ENCODE measurements around the gene KIF18A. TPM values are rescaled to one million over a fixed set of nuclear protein-coding genes. Genes with fewer than 3 reads are reported as not detected.

Gene KIF18A
- total and polyA plus RNA-seq, 2 of the 8 experiments (the other 6 are each of a cell fraction or from before 2014, with no cell fraction given): 4.0 to 23.3 TPM

GRCh38 chr11:28110108-28110820 is 2.3 kb upstream of the KIF18A start (continued):
- TF ChIP-seq ASH2L (IDR thresholded peaks at IDR 0.05; ENCODE audit: low read length) (peak; percentile 100), SUZ12 (IDR thresholded peaks at IDR 0.05; ENCODE audit: low read length) (no peak), KDM5A (IDR thresholded peaks at IDR 0.05; ENCODE audit: low read length) (peak; percentile 97), RXRA (IDR thresholded peaks at IDR 0.05; ENCODE audit: insufficient read depth, low read depth, low read length) (no peak), GABPA (IDR thresholded peaks at IDR 0.05; ENCODE audit: borderline replicate concordance, insufficient read depth, low read length) (peak; percentile 80; the same call in 1 of the 2 replicates), CTCF (IDR thresholded peaks at IDR 0.05; ENCODE audit: control extremely low read depth in 1 of 3, insufficient read depth in 1 of 3, low read depth in 1 of 3, low read length in 3 of 3) (no peak), NRF1 (IDR thresholded peaks at IDR 0.05; ENCODE audit: low read depth, low read length) (no peak), CHD2 (IDR thresholded peaks at IDR 0.05; ENCODE audit: low read length) (peak; percentile 64), BACH1 (IDR thresholded peaks at IDR 0.05; ENCODE audit: low read length) (no peak), MAX (IDR thresholded peaks at IDR 0.05) (peak; percentile 84), SAP30 (IDR thresholded peaks at IDR 0.05; ENCODE audit: insufficient read depth, insufficient replicate concordance, low read length) (peak; percentile 62), TAF7 (optimal IDR thresholded peaks at IDR 0.05; ENCODE audit: borderline replicate concordance, low read depth, low read length) (peak; percentile 73), CTBP2 (IDR thresholded peaks at IDR 0.05; ENCODE audit: borderline replicate concordance, insufficient read depth, insufficient read length, low read length) (no peak), KDM4A (IDR thresholded peaks at IDR 0.05; ENCODE audit: low read depth, low read length, severe bottlenecking) (peak; percentile 40), USF2 (IDR thresholded peaks at IDR 0.05; ENCODE audit: low read length) (no peak), TCF12 (IDR thresholded peaks at IDR 0.05; ENCODE audit: low read depth, low read length) (no peak), PHF8 (conservative IDR thresholded peaks at IDR 0.05; ENCODE audit: low read depth, low read length) (peak; percentile 92), EZH2 (IDR thresholded peaks at IDR 0.05; ENCODE audit: low read depth, low read length, severe bottlenecking) (no peak), TBP (IDR thresholded peaks at IDR 0.05; ENCODE audit: low read depth, low read length) (peak; percentile 95), RBBP5 (IDR thresholded peaks at IDR 0.05; ENCODE audit: borderline replicate concordance, low read depth, low read length) (peak; percentile 99)
